Choroid plexus epithelial cell (primary cell): ENCODE results near the gene MGAT5.
A peak's percentile ranks its signal among the peaks of the same experiment; 100 is the strongest.

Experiments used
- DNase-seq: peaks from one replicate; pipeline ENCODE4 v3.0.0-alpha.2; 2010; ENCODE audit warnings: low read depth
- H3K4me3 ChIP-seq: 2 replicates; pipeline ENCODE4 v1.5.1; 2011; ENCODE audit warnings: low read depth, mild to moderate bottlenecking, control low read depth, low read length, moderate library complexity
- TF ChIP-seq, protein P1 (sequence below): conservative IDR thresholded peaks from 2 replicates; pipeline ENCODE4 v1.5.1; 2011; ENCODE audit warnings: low read depth, mild to moderate bottlenecking, control low read depth, inconsistent platforms, low read length, moderate library complexity

The MGAT5 gene

DNA sequence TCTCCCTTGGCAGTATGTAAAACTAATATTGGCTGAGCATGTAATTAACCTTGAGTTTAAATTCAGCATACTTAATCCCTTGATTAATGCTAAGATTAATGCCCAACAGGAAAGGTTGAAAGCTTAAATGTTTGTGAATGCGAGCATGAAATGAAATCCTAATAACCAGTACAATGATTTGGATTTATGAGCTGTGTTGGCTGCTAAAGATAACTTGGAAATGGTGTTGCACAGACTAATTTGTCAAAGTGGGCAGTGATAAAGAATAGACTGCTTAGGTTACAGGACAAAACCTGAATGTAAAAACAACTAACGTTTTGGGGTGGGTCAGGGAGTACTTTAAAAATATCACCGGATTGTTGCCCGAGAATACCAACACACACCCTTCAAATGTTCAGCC lies 70.6 kb downstream of the MGAT5 start:
- no peak overlapping the region for H3K4me3 ChIP-seq
- no peak for DNase-seq
- TF ChIP-seq, protein P1, sequence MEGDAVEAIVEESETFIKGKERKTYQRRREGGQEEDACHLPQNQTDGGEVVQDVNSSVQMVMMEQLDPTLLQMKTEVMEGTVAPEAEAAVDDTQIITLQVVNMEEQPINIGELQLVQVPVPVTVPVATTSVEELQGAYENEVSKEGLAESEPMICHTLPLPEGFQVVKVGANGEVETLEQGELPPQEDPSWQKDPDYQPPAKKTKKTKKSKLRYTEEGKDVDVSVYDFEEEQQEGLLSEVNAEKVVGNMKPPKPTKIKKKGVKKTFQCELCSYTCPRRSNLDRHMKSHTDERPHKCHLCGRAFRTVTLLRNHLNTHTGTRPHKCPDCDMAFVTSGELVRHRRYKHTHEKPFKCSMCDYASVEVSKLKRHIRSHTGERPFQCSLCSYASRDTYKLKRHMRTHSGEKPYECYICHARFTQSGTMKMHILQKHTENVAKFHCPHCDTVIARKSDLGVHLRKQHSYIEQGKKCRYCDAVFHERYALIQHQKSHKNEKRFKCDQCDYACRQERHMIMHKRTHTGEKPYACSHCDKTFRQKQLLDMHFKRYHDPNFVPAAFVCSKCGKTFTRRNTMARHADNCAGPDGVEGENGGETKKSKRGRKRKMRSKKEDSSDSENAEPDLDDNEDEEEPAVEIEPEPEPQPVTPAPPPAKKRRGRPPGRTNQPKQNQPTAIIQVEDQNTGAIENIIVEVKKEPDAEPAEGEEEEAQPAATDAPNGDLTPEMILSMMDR: no peak

DNA sequence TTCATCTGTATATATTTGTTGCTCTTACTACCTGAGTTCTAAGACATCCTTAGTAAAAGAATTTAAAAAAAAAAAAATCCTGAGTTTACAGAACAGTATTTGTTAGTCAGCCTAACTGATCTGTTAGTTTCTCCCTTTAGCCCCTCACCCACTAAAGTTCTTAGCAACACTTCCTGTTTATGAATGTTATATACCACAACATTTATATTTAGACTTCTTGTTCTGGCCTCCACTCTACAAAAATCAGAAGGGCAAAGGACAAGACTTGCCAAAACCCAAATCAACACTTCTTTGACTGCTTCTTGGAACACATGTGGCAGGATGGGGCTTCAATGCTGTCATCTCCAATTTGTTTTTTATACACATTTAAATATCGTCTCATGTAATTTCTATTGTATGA lies 71.1 kb downstream of the MGAT5 start:
- no peak for DNase-seq
- TF ChIP-seq, protein P1: no peak
- no peak overlapping the region for H3K4me3 ChIP-seq

DNA sequence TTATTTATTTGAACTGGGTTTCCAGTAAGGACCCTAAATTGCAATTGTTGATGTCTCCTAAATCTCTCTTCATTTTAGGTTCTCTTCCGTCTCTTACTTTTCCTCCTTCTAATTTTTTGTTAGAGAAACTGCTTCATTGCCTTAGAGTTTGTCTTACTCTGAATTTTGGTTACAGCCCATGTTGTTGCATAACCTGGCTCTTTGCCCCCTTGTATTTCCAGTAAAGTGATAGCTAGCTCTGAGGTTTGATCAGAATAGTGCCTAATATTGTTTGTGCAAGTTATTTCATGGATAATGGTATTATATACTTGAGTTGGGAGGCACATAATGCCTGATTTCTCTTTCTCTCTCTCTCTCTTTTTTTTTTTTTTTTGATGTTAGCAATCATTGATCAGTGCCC lies 71.8 kb downstream of the MGAT5 start:
- TF ChIP-seq, protein P1: no peak
- DNase-seq: no peak
- no peak overlapping the region for H3K4me3 ChIP-seq

DNA sequence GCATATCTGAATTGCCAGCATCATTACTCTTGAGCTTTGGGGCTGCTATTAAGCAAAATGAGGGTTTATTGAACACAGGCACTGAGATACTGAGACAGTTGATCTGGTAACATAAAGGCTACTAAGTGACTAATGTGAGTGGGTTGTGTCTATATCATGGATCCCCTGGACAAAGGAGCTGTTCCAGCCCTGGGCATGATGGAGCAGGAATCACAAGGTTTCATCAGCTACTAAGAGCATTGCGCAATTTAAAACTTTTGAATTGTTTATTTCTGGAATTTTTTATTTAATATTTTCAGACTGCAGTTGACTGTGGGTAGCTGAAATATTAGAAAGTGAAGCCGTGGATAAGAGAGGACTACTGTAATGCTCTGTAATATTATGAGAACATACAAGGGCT lies 73.5 kb downstream of the MGAT5 start:
- H3K4me3 ChIP-seq: no peak overlapping the region
- DNase-seq: peak; percentile 56
- TF ChIP-seq, protein P1: no peak

- TF ChIP-seq, protein P1: no peak
- no peak for DNase-seq
- H3K4me3 ChIP-seq: no peak overlapping the region
Measured at GRCh38 chr2:134331081-134331480, 77.2 kb downstream of the MGAT5 start.

GRCh38 chr2:134333646-134334189 lies 79.8 kb downstream of the MGAT5 start:
- no peak overlapping the region for H3K4me3 ChIP-seq
- no peak for DNase-seq
- TF ChIP-seq, protein P1: no peak

DNA sequence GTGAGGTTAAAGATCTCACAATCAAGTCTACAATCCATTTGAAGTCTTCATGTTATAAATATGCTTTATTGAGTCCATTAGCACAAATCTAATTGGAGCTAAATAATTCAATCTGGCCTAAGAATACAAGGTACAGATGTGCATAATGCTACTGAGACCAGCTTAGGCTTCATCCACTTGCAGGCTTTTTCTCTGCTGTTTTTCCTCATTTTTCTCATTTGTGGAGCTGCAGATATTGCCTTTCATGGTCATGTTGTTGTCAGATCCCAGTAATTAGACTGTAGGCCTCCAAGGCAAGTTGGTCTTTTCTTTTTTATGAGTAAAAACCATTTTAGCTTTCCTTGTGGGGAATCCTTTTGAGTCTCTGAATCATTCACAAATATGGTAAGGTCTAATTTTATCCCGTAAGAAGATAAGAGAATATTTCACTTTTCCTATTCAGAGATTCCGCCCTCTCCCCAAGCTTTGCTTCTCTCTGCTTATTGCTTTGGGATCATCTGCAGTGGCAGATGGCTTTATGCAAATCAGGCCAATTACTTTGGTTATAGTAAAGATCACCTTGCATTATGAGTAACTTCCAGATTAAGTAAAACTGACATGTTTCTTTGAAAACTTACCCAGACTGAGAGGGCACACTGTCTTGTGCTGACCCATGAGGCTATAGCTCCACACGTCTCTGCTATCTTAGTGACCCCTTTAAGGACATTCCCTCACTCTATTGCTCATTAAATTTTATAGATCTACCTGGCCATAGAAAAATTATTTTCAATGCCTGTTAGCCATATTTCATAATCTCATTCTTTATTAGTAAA lies 80.9 kb downstream of the MGAT5 start:
- TF ChIP-seq, protein P1: no peak
- H3K4me3 ChIP-seq: no peak overlapping the region
- no peak for DNase-seq
